ENCODE results near the gene C12orf42.

The C12orf42 gene

DNA sequence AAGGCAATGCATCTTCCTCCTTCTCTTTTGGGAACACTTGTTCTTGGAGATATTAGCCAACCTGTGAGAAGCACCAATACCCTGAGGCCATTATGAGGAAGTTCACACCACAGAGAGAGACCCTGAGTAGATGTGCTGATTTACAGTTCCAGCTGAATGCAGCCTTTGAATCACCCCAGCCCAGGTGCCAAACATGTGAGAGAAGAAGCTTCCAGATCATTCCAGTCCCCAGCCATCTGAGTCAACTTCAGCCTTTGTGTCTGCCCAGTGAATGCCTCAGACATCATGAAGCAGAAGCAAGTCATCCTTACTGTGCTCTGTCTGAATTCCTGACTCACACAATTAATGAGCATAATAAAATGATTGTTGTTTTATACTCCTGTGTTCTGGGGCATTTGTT, 25.1 kb downstream of the C12orf42 start:
- TF ChIP-seq, protein P1, sequence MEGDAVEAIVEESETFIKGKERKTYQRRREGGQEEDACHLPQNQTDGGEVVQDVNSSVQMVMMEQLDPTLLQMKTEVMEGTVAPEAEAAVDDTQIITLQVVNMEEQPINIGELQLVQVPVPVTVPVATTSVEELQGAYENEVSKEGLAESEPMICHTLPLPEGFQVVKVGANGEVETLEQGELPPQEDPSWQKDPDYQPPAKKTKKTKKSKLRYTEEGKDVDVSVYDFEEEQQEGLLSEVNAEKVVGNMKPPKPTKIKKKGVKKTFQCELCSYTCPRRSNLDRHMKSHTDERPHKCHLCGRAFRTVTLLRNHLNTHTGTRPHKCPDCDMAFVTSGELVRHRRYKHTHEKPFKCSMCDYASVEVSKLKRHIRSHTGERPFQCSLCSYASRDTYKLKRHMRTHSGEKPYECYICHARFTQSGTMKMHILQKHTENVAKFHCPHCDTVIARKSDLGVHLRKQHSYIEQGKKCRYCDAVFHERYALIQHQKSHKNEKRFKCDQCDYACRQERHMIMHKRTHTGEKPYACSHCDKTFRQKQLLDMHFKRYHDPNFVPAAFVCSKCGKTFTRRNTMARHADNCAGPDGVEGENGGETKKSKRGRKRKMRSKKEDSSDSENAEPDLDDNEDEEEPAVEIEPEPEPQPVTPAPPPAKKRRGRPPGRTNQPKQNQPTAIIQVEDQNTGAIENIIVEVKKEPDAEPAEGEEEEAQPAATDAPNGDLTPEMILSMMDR (IDR thresholded peaks at IDR 0.05; ENCODE audit: low read depth, low read length, missing control alignments) = no peak
- DNase-seq (ENCODE audit: extremely low read depth, low read depth) = no peak
- H3K4me3 ChIP-seq (replicated peaks; ENCODE audit: low read depth, low read length) = no peak overlapping the region

DNA sequence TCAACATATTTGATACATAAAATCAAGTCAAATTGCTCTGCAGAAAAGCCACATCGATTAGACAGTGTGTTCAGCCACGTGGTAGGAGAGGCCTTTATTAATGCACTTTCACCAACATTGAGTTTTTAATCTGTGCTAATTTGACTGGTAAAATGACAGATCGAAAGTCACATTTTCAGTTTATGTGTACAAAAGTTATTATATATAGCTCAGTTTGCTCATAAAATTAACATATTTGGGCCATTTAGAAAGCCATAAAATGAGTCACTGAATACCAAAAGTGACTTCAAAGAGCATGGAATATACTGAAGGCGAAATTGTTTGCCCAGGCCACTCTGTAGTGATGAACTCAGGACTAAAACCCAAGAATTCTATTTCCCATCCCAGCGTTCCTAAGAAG, 26.0 kb downstream of the C12orf42 start:
- H3K4me3 ChIP-seq (replicated peaks; ENCODE audit: low read depth, low read length) = no peak overlapping the region
- TF ChIP-seq, protein P1 (IDR thresholded peaks at IDR 0.05; ENCODE audit: low read depth, low read length, missing control alignments) = no peak
- DNase-seq (ENCODE audit: extremely low read depth, low read depth) = no peak

DNA sequence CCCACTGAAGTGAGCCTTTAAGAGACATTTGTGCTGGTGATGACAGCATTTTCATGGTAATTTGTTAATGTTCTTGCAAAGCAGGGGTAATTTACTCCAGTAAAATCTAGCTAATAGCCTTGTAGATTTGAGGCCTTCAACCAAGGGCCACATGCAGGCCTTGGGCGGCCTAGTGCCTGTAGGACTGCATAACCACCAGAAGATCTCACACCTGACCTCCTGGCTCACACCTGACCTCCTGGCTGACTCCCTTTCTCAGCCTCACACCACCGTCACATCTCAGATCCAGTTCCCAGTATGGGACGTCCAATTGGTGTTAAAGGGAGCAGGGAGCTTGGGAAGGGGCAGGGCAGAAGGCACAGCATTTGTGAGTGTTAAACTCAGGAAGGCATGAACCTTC, 26.9 kb downstream of the C12orf42 start:
- no peak for DNase-seq (ENCODE audit: extremely low read depth, low read depth)
- H3K4me3 ChIP-seq (replicated peaks; ENCODE audit: low read depth, low read length) = no peak overlapping the region
- TF ChIP-seq, protein P1 (IDR thresholded peaks at IDR 0.05; ENCODE audit: low read depth, low read length, missing control alignments) = no peak

DNA sequence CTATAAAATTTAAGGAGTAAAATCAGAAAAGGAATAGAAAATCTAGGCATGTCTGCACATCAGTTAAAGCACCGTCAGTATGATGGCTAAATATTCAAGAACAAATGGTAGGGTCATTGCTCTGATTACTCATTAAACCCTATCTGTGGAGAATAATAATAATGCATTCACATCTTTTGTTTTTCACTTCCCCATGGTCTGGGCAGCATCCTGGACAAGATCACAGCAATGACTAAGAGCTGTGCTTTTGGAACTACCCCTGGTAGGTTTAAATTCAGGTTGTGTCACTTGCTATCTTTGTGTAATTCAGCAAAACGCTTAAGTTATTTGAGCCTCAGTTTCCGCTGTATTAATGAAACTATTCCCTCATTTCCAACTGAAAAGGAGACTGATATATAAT, 33.1 kb downstream of the C12orf42 start:
- TF ChIP-seq, protein P1 (IDR thresholded peaks at IDR 0.05; ENCODE audit: low read depth, low read length, missing control alignments) = no peak

DNA sequence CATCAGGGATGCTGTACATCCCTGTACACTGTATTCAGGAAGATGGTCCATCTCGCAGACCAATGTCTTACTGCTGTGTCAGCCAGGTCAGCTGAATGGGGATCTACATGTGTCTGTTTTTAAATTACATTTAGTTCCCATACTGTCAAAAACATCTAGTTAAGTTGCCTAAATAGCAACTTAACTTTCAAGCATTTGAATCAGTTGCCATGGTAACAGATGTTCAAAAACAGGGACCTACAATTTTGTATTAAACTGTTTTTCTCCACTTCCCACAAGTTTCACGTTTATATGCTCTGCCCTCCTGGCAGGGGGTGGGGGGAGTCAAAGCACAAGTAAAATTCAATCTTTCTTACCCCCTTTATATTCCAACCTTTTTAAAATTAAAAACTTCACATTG, 38.3 kb downstream of the C12orf42 start:
- no peak overlapping the region for H3K4me3 ChIP-seq (replicated peaks; ENCODE audit: low read depth, low read length)
- DNase-seq (ENCODE audit: extremely low read depth, low read depth) = no peak
- TF ChIP-seq, protein P1 (IDR thresholded peaks at IDR 0.05; ENCODE audit: low read depth, low read length, missing control alignments) = no peak

More for the DNA sequence above, 33.1 kb downstream of the C12orf42 start:
- no peak overlapping the region for H3K4me3 ChIP-seq (replicated peaks; ENCODE audit: low read depth, low read length)
- no peak for DNase-seq (ENCODE audit: extremely low read depth, low read depth)

DNA sequence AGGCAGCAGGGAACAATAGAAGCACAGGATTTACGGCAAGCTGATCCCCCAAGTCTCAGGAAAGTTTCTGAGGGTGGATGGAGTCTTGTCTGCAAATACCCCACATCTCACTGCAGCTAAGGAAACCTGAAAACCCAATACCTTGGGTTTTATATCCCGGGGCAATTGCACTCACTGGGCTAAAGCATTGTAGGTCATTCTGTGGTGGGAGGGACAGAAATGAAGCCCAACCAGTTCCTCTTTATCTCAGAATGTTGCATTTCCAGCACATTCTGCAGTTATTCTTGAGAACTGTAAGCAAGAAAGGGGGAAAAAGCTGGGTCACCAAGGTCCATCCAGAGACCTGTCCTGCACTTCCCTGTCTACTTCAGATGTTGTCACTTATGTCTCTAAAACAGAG, 39.8 kb downstream of the C12orf42 start:
- no peak for DNase-seq (ENCODE audit: extremely low read depth, low read depth)
- TF ChIP-seq, protein P1 (IDR thresholded peaks at IDR 0.05; ENCODE audit: low read depth, low read length, missing control alignments) = no peak
- no peak overlapping the region for H3K4me3 ChIP-seq (replicated peaks; ENCODE audit: low read depth, low read length)

DNA sequence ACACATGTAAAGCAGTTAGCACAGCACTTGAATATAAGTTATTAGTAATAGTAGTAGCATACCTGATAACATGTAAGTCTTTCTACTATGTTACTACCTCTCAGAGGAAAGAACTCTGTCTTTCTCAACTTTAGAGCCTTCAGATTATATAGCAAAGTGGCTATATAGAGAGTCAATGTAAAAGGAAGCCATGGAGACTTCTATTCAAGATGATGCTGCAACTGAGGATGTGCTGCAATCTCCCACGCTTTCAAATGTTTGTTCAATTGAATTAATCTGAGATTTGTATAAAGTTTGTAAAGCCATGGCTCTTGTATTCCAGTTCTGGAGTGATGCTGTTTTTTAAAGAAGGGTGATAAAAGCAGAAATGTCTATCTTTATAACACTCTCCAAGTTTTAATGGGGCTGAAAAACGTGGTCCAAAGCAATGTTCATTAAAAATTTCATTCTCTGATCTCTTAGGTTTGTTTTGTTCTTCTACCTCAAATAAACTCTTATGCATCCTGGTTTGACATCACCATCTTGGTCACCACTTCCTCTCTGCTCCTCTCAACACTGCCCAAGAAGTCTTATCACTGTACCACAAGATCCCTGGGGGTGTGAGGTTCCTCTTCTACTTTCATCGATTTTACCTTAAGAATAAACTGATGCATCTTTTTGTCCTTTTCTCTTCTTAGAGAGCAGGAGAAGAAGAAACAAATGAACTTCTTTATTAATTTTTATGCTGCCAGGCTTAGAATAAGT, 40.6 kb downstream of the C12orf42 start:
- TF ChIP-seq, protein P1 (IDR thresholded peaks at IDR 0.05; ENCODE audit: low read depth, low read length, missing control alignments) = no peak
- no peak overlapping the region for H3K4me3 ChIP-seq (replicated peaks; ENCODE audit: low read depth, low read length)
- DNase-seq (ENCODE audit: extremely low read depth, low read depth) = no peak
